AG09319 (cell line): ENCODE results near the gene TMPRSS2.
"Not testable (repeated sequence)": the region's sequence is repeated elsewhere in the genome, so short reads cannot be mapped to it uniquely, and the experiment has no call there.

Source experiments
- DNase-seq: peaks from one replicate; pipeline ENCODE4 v3.0.0-alpha.2; 2010; ENCODE audit warnings: low read depth; ENCODE audit errors: extremely low read depth
- CTCF ChIP-seq: IDR thresholded peaks from 2 replicates; pipeline ENCODE4 v1.5.1; 2011; ENCODE audit warnings: low read depth, mild to moderate bottlenecking, inconsistent platforms, low read length, moderate library complexity

TMPRSS2 gene

GRCh38 chr21:41425954-41426675, 81.8 kb downstream of the TMPRSS2 start, which contains the start of gene MX1:
MX1 (plus strand) TSS chr21:41426239; CDS start chr21:41432071, 5,832 bp downstream.
- TF ChIP-seq CTCF, result no peak
- DNase-seq, result peak; percentile 12

- no peak for TF ChIP-seq CTCF
- DNase-seq, result no peak
Measured at GRCh38 chr21:41425588-41425953, 82.4 kb downstream of the TMPRSS2 start.

GRCh38 chr21:41423305-41423636, 84.7 kb downstream of the TMPRSS2 start:
- not testable (repeated sequence) for DNase-seq

- no peak for DNase-seq
- TF ChIP-seq CTCF, result no peak
Measured at GRCh38 chr21:41422546-41423304, 85.2 kb downstream of the TMPRSS2 start.

GRCh38 chr21:41420998-41421397, 87.0 kb downstream of the TMPRSS2 start:
- DNase-seq, result not testable (repeated sequence)

GRCh38 chr21:41419921-41420862, 87.8 kb downstream of the TMPRSS2 start:
- DNase-seq, result peak; percentile 72
- no peak for TF ChIP-seq CTCF

GRCh38 chr21:41418956-41419680, 88.8 kb downstream of the TMPRSS2 start:
- DNase-seq, result no peak
- no peak for TF ChIP-seq CTCF

- TF ChIP-seq CTCF, result no peak
- DNase-seq, result no peak
Measured at GRCh38 chr21:41418393-41418792, 89.6 kb downstream of the TMPRSS2 start.

- DNase-seq, result not testable (repeated sequence)
Measured at GRCh38 chr21:41417505-41417904, 90.5 kb downstream of the TMPRSS2 start.
